Thyroid gland (tissue), 4 donors: Measurements from ENCODE around the gene UCP2.

Source experiments
- POLR2A ChIP-seq, 2 donors: fragments of 450-650 bp; IDR thresholded peaks; one replicate each; pipeline ENCODE4 v1.6.1; 2017; ENCODE audit warnings: antibody characterized with exemption in 2 of 2, mild to moderate bottlenecking in 2 of 2, moderate library complexity in 1 of 2
- TF ChIP-seq, protein P1 (sequence below), 6 experiments: fragments of 200-600 bp in 3 of 6; fragments of 450-650 bp in 3 of 6; sonication (generic) in 3 of 6; IDR thresholded peaks; one replicate each; pipeline ENCODE4 v1.5.1; 2016 to 2019; ENCODE audit warnings: antibody characterized with exemption in 6 of 6, mild to moderate bottlenecking in 2 of 6, inconsistent platforms in 1 of 6, moderate library complexity in 1 of 6

- TF ChIP-seq, protein P1, sequence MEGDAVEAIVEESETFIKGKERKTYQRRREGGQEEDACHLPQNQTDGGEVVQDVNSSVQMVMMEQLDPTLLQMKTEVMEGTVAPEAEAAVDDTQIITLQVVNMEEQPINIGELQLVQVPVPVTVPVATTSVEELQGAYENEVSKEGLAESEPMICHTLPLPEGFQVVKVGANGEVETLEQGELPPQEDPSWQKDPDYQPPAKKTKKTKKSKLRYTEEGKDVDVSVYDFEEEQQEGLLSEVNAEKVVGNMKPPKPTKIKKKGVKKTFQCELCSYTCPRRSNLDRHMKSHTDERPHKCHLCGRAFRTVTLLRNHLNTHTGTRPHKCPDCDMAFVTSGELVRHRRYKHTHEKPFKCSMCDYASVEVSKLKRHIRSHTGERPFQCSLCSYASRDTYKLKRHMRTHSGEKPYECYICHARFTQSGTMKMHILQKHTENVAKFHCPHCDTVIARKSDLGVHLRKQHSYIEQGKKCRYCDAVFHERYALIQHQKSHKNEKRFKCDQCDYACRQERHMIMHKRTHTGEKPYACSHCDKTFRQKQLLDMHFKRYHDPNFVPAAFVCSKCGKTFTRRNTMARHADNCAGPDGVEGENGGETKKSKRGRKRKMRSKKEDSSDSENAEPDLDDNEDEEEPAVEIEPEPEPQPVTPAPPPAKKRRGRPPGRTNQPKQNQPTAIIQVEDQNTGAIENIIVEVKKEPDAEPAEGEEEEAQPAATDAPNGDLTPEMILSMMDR (IDR thresholded peaks at IDR 0.05): no peak
- TF ChIP-seq POLR2A (IDR thresholded peaks at IDR 0.05): no peak
Measured at GRCh38 chr11:74014880-74015279, 32.2 kb upstream of the UCP2 start.
